DMS 273 treated with DMSO at 0.1 percent for 48 hours (cell line): ENCODE data around the gene ZNRF3.

Experiments
- DNase-seq: peaks from one replicate; lab custom pipeline; 2025; lab: John Stamatoyannopoulos, UW

The ZNRF3 gene

GRCh38 chr22:29090039-29090438, 206.7 kb downstream of the ZNRF3 start:
- no peak for DNase-seq

- no peak for DNase-seq
Observed at GRCh38 chr22:29092243-29092642, 208.9 kb downstream of the ZNRF3 start.

- DNase-seq, result no peak
Observed at GRCh38 chr22:29093030-29093429, 209.7 kb downstream of the ZNRF3 start.

GRCh38 chr22:29093501-29094300, 210.3 kb downstream of the ZNRF3 start:
- DNase-seq, result no peak

GRCh38 chr22:29095459-29095858, 212.1 kb downstream of the ZNRF3 start:
- no peak for DNase-seq

- no peak for DNase-seq
Observed at GRCh38 chr22:29096736-29097669, 213.6 kb downstream of the ZNRF3 start.

- no peak for DNase-seq
Observed at GRCh38 chr22:29098296-29098695, 214.9 kb downstream of the ZNRF3 start.

- no peak for DNase-seq
Observed at GRCh38 chr22:29102300-29102699, 218.9 kb downstream of the ZNRF3 start.

GRCh38 chr22:29103121-29103520, 219.7 kb downstream of the ZNRF3 start:
- DNase-seq, result no peak

GRCh38 chr22:29105468-29105867, 222.1 kb downstream of the ZNRF3 start:
- no peak for DNase-seq

GRCh38 chr22:29106839-29107238, 223.5 kb downstream of the ZNRF3 start:
- no peak for DNase-seq
